Ureter (tissue), 1 donor: ENCODE data around the gene SLC16A3. TPM values are rescaled to one million over a fixed set of nuclear protein-coding genes. Genes with fewer than 3 reads are reported as not detected.
"Not testable (repeated sequence)": the region's sequence is repeated elsewhere in the genome, so short reads cannot be mapped to it uniquely, and the experiment has no call there.

Source experiments
- DNase-seq: peaks from one replicate; pipeline ENCODE4 v3.0.0-alpha.2; 2020; ENCODE audit warnings: low spot score
- total RNA-seq: library from RNA; stranded (reverse); gene quantifications from one replicate; pipeline ENCODE4 v1.2.4, GENCODE V29; 2023
- donor health status: DM: yes; HTN: yes; CAD: no.

Gene SLC16A3
- total RNA-seq, 1 donor from 2014 or later: 44.2 TPM

DNA sequence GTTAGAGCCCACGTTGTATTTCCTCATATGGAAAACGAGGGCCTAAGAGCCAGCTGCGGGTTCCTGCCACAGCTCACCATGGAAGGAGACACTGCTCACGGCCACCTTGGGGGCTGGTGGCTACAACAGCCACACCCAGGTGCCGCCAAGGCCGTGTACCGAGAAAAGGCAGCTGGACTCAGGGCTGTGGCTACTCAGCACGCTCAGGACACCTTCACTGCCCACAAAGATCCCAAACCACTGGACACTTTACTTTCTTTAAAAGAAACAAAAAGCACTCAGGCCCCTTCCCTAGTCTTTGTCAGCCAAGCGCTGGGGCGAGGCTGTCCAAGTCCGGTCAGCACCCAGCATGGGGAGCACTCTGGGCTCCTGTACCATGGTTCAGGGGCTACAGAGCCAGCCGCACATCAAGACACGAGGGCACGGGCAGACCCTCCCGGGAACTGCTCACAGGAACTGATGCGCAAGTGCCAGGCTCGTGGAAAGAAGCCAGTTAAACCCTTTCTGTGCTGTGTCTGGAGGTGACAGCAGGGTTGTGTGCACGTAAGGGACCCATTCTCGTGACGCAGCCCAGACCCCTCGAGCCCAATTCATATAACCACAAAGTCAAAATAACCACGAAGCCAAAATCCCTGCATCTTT, 18.5 kb downstream of the SLC16A3 start:
- DNase-seq: no peak

DNA sequence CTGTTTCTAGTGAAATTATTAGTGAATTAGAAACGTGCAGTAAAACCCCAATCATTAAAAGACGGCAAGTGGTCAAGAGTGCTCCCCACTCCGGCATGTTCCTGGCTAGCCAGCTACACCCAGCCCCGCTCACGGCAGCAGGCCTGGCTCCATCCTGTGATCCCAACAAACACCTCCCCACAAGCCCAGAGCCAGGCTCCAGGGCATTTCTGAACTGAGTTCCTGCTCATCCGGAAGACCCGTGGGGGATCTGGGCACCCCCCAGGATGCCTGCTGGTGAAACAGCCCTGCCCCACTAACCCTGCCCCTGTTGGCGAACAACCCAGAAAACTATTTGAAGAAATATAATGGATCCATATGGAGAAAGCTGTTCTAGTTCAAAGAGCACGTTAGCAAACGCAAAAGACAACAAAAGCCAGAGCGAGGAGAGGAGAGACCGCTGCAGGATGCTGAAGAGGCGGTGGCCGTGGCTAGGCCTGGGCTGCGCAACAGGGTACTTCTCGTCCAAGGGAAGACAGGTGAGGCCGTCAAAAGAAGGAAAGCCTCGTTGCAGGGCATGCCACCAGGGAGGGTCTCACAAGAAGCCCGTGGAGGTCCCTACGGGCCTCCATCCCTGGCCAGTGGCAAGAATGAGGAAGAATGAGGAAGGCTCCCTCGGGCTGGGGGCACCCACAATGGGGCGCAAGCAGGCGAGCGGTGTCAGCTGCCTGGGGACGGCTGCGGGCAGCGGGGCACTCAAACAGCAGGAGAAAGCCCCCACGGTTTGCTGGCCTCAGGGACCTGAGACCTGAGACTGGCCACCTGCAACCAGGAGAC, 19.2 kb downstream of the SLC16A3 start:
- no peak for DNase-seq

DNA sequence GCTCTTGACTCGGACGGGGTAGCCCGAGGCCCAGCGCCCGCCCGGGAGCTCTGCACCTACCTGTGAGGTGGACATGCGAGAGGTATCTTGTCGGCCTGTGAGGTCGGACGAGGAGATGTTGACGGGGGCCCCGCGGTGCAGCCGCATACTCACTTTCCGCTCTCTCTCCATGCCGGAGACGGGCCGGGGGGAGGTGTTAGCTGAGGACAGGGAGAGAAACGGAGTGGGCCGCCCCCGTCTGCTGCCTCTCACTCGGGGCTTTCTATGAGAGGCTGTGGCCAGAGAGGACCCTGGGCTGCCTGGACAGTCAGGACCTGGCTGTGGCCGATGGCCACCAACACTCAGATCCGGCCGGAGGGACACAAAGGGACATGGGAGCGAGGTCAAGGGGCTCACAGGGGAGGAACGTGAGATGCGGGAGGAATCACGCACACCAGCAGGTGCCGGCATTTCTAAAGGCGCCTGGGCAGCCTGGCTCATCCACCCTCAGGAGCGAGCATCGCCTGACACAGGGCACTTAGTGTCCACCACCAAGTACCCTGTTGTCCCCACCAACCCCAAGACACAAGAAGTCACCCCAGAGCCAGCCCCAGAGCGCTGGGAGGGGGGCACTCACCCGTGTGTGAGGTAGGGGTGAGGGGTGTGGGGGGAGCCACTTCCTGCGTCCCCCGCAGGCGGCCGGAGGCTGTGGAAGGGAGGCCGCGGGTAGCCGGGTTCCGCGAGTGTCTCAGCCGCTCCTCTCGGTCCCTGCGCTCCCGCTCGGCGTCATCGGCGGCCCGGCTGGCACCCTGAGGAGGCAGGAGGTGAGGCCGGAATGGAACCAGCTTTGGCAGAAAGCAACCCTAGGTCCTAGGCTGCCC, 20.2 kb downstream of the SLC16A3 start:
- no peak for DNase-seq

- DNase-seq: no peak
These were observed 21.2 kb downstream of the SLC16A3 start for GRCh38 chr17:82249896-82250581.

DNA sequence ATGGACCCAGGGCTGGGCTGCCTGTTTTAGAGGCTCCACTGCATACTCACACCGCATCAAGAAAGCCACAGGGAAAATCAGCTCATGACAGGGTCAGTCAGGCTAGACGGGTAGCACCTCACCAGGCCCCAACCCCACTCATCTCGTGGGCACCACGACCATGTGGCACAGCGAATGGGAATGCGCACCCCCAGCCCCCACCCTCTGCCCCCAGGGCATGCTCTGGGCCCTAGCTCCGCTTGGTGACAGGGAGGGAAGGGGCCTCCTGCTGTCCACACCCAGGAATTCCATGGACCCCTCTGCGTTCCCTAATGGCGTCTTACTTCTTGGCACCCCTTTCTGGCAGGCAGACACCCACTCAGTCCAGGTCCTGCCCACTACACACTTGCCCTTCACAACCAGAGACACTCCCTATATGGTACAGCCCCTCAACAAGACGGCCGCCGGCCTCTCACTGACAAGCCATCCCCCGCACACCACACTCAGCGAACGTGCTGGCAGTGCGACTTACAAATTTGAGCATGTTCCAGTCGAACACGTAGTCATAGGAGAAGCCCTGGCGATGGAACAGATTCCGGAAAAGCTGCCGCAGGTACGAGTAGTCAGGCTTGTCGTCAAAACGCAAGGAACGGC, 22.1 kb downstream of the SLC16A3 start:
- DNase-seq: no peak

DNA sequence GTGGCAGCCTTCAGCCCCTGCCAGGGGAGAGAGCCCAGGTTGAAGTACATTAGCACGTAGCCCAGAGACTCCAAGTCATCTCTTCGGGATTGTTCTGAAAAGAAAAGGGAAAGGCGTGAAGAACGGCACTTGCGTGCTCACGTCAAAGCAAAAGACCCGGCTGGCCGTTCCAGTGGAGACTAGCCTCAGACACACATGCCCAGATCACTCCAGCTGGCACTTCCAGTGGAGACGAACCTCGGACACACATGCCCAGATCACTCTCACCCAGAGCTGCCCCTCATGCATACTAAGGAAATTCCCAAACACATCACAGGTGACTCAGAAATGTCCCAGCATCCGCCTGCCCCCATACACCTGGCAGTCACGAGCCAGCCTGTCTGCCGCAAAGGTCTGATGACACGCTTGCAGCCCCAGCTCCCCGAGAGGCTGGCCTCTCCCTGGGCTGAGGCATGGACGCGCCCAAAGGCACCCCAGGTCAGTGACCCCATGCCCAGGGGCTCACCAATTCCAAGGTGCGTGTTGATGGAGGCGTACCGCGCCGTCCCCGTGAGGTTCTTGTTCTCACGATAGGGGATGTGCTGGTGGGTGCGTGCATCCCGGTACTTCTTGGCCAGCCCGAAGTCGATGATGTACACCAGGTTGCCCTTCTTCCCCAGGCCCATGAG, 23.8 kb downstream of the SLC16A3 start:
- DNase-seq: no peak

DNA sequence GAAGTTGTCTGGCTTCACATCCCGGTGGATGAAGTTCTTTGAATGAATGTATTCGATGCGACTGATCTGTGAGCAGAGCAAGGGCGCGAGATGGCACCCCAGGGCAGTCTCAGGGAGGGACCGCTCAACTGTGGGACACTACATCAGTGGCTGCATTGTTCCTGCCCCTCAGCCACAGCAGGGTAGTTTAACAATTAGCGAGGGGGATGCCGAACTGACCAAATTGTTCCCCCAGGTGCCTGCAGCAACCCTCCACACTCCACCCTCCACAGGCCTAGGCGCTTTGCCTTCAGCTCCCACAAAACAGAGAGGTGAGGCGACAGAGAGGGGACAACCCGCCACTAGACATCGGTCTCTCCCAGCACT, 24.3 kb downstream of the SLC16A3 start:
- no peak for DNase-seq

GRCh38 chr17:82254096-82254495, 25.3 kb downstream of the SLC16A3 start:
- DNase-seq: not testable (repeated sequence)

GRCh38 chr17:82254746-82255145, 25.9 kb downstream of the SLC16A3 start:
- not testable (repeated sequence) for DNase-seq

GRCh38 chr17:82255402-82255972, 26.6 kb downstream of the SLC16A3 start:
- peak; percentile 42 for DNase-seq

DNA sequence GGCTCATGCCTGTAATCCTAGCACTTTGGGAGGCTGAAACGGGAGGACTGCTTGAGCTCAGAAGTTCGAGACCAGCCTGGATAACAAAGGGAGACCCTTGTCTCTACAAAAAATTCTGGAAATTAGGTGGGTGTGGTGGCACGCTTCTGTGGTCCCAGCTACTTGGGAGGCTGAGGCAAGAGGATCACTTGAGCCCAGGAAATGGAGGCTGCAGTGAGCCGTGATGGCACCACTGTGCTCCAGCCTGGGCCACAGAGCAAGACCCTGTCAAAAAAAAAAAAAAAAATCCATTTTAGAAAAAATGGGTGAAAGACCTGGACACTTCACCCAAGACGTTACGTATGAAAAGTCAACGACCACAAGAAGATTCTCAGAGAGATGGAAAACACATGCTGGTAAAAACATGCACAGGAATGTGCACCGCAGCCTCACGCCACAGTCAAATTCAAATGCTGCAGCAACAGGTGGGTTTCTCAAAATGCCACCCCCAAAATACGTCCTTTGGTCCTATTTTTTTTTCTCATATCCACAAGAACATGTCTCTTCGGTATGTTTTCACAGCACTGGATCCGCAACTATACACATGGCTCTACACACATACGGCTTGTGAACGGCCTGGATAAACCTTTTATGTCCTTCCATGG, 27.5 kb downstream of the SLC16A3 start:
- DNase-seq: no peak

- no peak for DNase-seq
These were observed 28.6 kb downstream of the SLC16A3 start for GRCh38 chr17:82257473-82257872.

- no peak for DNase-seq
These were observed 29.7 kb downstream of the SLC16A3 start for GRCh38 chr17:82258555-82258954.

GRCh38 chr17:82259972-82260961, 31.4 kb downstream of the SLC16A3 start:
- not testable (repeated sequence) for DNase-seq

DNA sequence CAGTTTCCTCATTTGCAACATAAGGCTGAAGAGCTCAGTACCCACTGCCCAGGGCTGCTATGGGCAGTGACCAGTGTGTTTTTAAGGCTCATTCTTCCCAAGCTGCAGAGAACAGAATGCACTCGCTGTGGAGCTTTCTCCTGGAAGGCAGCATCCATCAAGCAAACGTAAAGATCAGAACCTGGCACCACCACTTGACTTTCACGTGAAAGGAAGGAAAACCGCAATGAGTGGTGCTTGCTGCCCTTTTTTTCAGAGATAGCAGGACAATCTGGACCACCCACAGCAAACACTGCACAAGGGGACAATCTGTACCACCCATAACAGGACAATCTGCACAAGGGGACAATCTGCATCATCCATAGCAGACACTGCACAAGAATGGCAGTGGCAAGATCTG, 33.5 kb downstream of the SLC16A3 start:
- DNase-seq: no peak

DNA sequence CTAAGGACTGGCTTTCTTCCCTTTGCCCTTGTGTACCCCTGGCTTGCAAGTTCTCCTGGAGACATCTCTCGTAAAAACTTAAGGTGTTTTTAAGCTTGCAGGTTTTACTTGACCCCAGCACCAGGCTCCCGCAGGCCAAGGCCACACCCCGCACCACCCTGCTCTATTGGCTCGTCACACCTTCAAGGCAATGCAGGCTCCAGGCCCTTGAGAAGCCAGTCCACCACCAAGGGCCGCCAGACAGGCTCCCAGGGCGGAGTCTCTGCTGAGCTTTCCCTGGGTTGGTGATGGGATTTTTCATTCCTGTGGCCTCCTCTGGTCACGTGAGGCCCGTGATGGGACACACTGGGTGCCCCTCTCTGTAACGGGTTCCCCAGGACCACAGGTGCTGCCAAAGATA, 34.8 kb downstream of the SLC16A3 start:
- no peak for DNase-seq

GRCh38 chr17:82266142-82266541, 37.3 kb downstream of the SLC16A3 start:
- no peak for DNase-seq

- peak; percentile 91 for DNase-seq
These were observed 38.9 kb downstream of the SLC16A3 start for GRCh38 chr17:82267575-82268379.
